ENCODE measurements around the gene TRIM67.

- TF ChIP-seq, protein P1, sequence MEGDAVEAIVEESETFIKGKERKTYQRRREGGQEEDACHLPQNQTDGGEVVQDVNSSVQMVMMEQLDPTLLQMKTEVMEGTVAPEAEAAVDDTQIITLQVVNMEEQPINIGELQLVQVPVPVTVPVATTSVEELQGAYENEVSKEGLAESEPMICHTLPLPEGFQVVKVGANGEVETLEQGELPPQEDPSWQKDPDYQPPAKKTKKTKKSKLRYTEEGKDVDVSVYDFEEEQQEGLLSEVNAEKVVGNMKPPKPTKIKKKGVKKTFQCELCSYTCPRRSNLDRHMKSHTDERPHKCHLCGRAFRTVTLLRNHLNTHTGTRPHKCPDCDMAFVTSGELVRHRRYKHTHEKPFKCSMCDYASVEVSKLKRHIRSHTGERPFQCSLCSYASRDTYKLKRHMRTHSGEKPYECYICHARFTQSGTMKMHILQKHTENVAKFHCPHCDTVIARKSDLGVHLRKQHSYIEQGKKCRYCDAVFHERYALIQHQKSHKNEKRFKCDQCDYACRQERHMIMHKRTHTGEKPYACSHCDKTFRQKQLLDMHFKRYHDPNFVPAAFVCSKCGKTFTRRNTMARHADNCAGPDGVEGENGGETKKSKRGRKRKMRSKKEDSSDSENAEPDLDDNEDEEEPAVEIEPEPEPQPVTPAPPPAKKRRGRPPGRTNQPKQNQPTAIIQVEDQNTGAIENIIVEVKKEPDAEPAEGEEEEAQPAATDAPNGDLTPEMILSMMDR (IDR thresholded peaks at IDR 0.05), result no peak
- no peak for TF ChIP-seq POLR2A (IDR thresholded peaks at IDR 0.05)
Observed at GRCh38 chr1:231182317-231182716, 20.5 kb downstream of the TRIM67 start.

Data from body of pancreas (tissue), 4 donors.